Esophagus squamous epithelium (tissue), 5 donors: ENCODE results near the gene TALDO1. TPM values are rescaled to one million over a fixed set of nuclear protein-coding genes. Genes with fewer than 3 reads are reported as not detected.

ENCODE experiments used
- DNase-seq: peaks from one replicate; lab custom pipeline; 2025; lab: John Stamatoyannopoulos, UW
- H3K27ac ChIP-seq, 4 donors: fragments of 200-600 bp; sonication (generic); one replicate each; pipeline ENCODE4 v1.5.1; 2016 to 2019; ENCODE audit warnings: mild to moderate bottlenecking in 1 of 4
- H3K27me3 ChIP-seq, 4 donors: fragments of 200-600 bp; sonication (generic); 1 replicate in 3 of 4; 2 replicates in 1 of 4; pipeline versions ENCODE4 v1.5.1 to v1.6.0; 2017 to 2021; ENCODE audit warnings: antibody characterized with exemption in 1 of 4
- H3K36me3 ChIP-seq, 3 donors: fragments of 200-600 bp; sonication (generic); one replicate each; pipeline ENCODE4 v1.5.1; 2016 to 2019
- H3K4me1 ChIP-seq, 3 donors: fragments of 200-600 bp; sonication (generic); one replicate each; pipeline ENCODE4 v1.5.1; 2017 to 2019
- H3K4me3 ChIP-seq, 4 donors: fragments of 200-600 bp; sonication (generic); 1 replicate in 3 of 4; 2 replicates in 1 of 4; pipeline ENCODE4 v1.5.1; 2016 to 2019; ENCODE audit warnings: mild to moderate bottlenecking in 2 of 4, moderate library complexity in 1 of 4
- H3K9me3 ChIP-seq, 3 donors: fragments of 200-600 bp; sonication (generic); one replicate each; pipeline ENCODE4 v1.5.1; 2016 to 2019
- CTCF ChIP-seq, 6 experiments: fragments of 450-650 bp in 4 of 6; fragments of 200-600 bp in 2 of 6; sonication (generic) in 2 of 6; IDR thresholded peaks; one replicate each; pipeline ENCODE4 v1.5.1; 2016 to 2019; ENCODE audit warnings: antibody characterized with exemption in 6 of 6, mild to moderate bottlenecking in 4 of 6, moderate library complexity in 4 of 6
- POLR2A ChIP-seq, 4 donors: fragments of 450-650 bp; IDR thresholded peaks; one replicate each; pipeline ENCODE4 v1.6.1; 2017; ENCODE audit warnings: antibody characterized with exemption in 4 of 4, mild to moderate bottlenecking in 4 of 4, moderate library complexity in 3 of 4
- WGBS, 2 donors: methylation state at CpG; one replicate each; pipeline ENCODE4 v1.1.5; 2018; 5-methylcytosine and 5-hydroxymethylcytosine counted together
- intact Hi-C: fragments of 100-400 bp; cut with DNase I; formaldehyde crosslinking; loops from one replicate; pipeline ENCODE4 v1.15.0; 2022
- total RNA-seq, 4 donors: library from RNA; depleted of rRNA; stranded (reverse); fragments of >200 nt; gene quantifications; one replicate each; pipeline ENCODE4 v1.1.0, GENCODE V29; 2016
- donor health status: DM: yes; HTN: yes; CAD: no.

The TALDO1 gene
- total RNA-seq, 4 donors from 2014 or later = 311 to 629 (median 504) TPM

- TF ChIP-seq POLR2A (IDR thresholded peaks at IDR 0.05) (no peak), CTCF (IDR thresholded peaks at IDR 0.05) (peak; percentile 34 to 88 (median 70))
- Histone ChIP-seq H3K27me3 (peaks cover 0 to 17% (median 0%) of the 10 kb centered on the region in 4 donors), H3K27ac (peak overlapping the region in 3 of 4 donors; percentile 2 to 35 (median 32)), H3K4me3 (peak overlapping the region in 1 of 4 donors; percentile 7), H3K4me1 (peaks cover 9 to 46% (median 20%) of the 10 kb centered on the region in 3 donors), H3K36me3 (peaks cover 0 to 14% (median 0%) of the 10 kb centered on the region in 3 donors), H3K9me3 (no peaks in the 10 kb centered on the region)
- intact Hi-C loops = no loop called here
- WGBS, 2 donors = 4 to 13% methylated on average over 19 to 21 of the region's 24 CpGs
- no peak for DNase-seq
Observed at GRCh38 chr11:783581-784015, 36.3 kb downstream of the TALDO1 start.

GRCh38 chr11:786235-787083 is 39.2 kb downstream of the TALDO1 start:
- no peak for DNase-seq
- H3K4me1 ChIP-seq = peaks cover 0 to 45% (median 19%) of the 10 kb centered on the region in 3 donors
- TF ChIP-seq CTCF (IDR thresholded peaks at IDR 0.05) (no peak), POLR2A (IDR thresholded peaks at IDR 0.05) (no peak)
- whole genome bisulfite sequencing, 2 donors = 58 to 84% methylated on average over 4 to 7 of the region's 24 CpGs
- no peak overlapping the region for H3K4me3 ChIP-seq
- peaks cover 0 to 34% (median 3%) of the 10 kb centered on the region in 4 donors for H3K27me3 ChIP-seq
- H3K36me3 ChIP-seq = peaks cover 0 to 3% (median 1%) of the 10 kb centered on the region in 3 donors
- H3K27ac ChIP-seq = no peak overlapping the region
- intact Hi-C loops = no loop called here
- no peaks in the 10 kb centered on the region for H3K9me3 ChIP-seq

GRCh38 chr11:787084-787675 is 39.9 kb downstream of the TALDO1 start:
- Histone ChIP-seq H3K36me3 (peaks cover 0 to 10% (median 4%) of the 10 kb centered on the region in 3 donors), H3K27me3 (peaks cover 0 to 37% (median 3%) of the 10 kb centered on the region in 4 donors), H3K4me1 (peaks cover 0 to 37% (median 17%) of the 10 kb centered on the region in 3 donors), H3K4me3 (no peak overlapping the region), H3K9me3 (no peaks in the 10 kb centered on the region), H3K27ac (no peak overlapping the region)
- no peak for DNase-seq
- TF ChIP-seq CTCF (IDR thresholded peaks at IDR 0.05) = no peak
- no peak for TF ChIP-seq POLR2A (IDR thresholded peaks at IDR 0.05)
- WGBS, 2 donors = no CpG with 5 or more reads among the region's 24 CpGs
- intact Hi-C loops = no loop called here

- Histone ChIP-seq H3K27me3 (peaks cover 0 to 37% (median 3%) of the 10 kb centered on the region in 4 donors), H3K9me3 (no peaks in the 10 kb centered on the region), H3K36me3 (peaks cover 3 to 19% (median 4%) of the 10 kb centered on the region in 3 donors), H3K4me3 (no peak overlapping the region), H3K4me1 (peaks cover 0 to 28% (median 7%) of the 10 kb centered on the region in 3 donors), H3K27ac (no peak overlapping the region)
- 27 to 48% methylated on average over 3 to 6 of the region's 28 CpGs for WGBS, 2 donors
- intact Hi-C loops = no loop called here
- DNase-seq = no peak
- no peak for TF ChIP-seq POLR2A (IDR thresholded peaks at IDR 0.05)
Observed at GRCh38 chr11:788009-788640, 40.9 kb downstream of the TALDO1 start.
